IMR-90 (cell line): ENCODE measurements around the gene EHD4. TPM values are rescaled to one million over a fixed set of nuclear protein-coding genes. Genes with fewer than 3 reads are reported as not detected.

Experiments
- ATAC-seq: fragments of 200-7000 bp; cut with Tn5 transposase; 2 replicates; pipeline ENCODE4 v1.9.1; 2020; ENCODE audit warnings: low read depth, mild to moderate bottlenecking, moderate library complexity
- BruUV-seq: library from RNA; stranded (reverse); fragments of 400-500 nt; replicated peaks from 2 replicates; lab custom pipeline; 2021; lab: Mats Ljungman, UMichigan
- CTCF ChIA-PET: fragments of 300-600 bp; formaldehyde crosslinking; extraction: SDS; loops from one replicate; lab custom pipeline; 2021; ENCODE audit warnings: antibody characterized with exemption; lab: Yijun Ruan, JAX
- POLR2A ChIA-PET: fragments of 300-600 bp; sonication (Branson Sonifier 250); formaldehyde crosslinking; loops from one replicate; lab custom pipeline; 2022; ENCODE audit warnings: antibody characterized with exemption; ENCODE audit not compliant: unreplicated experiment; lab: Charles Lee
- DNase-seq: peaks from one replicate; pipeline ENCODE4 v3.0.0; 2013
- H2AFZ ChIP-seq: replicated peaks from 2 replicates; pipeline ENCODE3; 2013; ENCODE audit warnings: low read length, mild to moderate bottlenecking; ENCODE audit not compliant: poor library complexity
- H2AK5ac ChIP-seq: 2 replicates; pipeline ENCODE4 v1.6.1; 2013; ENCODE audit warnings: low read depth, low read length, inconsistent platforms
- H2AK9ac ChIP-seq: replicated peaks from 2 replicates; pipeline ENCODE3; 2013; ENCODE audit warnings: mild to moderate bottlenecking, low read depth, low read length, moderate library complexity; ENCODE audit not compliant: poor library complexity
- H2BK120ac ChIP-seq: 2 replicates; pipeline ENCODE4 v1.6.1; 2013; ENCODE audit warnings: low read depth, low read length, inconsistent platforms
- H2BK15ac ChIP-seq: 3 replicates; pipeline ENCODE4 v1.6.1; 2013; ENCODE audit warnings: low read depth, low read length, inconsistent platforms
- H2BK20ac ChIP-seq: 2 replicates; pipeline ENCODE4 v1.6.1; 2013; ENCODE audit warnings: low read depth, mild to moderate bottlenecking, inconsistent platforms, low read length, moderate library complexity
- H2BK5ac ChIP-seq: 2 replicates; pipeline ENCODE4 v1.6.1; 2013; ENCODE audit warnings: mild to moderate bottlenecking, low read depth, low read length, inconsistent platforms; ENCODE audit not compliant: poor library complexity, severe bottlenecking
- H3K14ac ChIP-seq: replicated peaks from 2 replicates; pipeline ENCODE4 v1.6.1; 2013; ENCODE audit warnings: low read depth, low read length, inconsistent platforms
- H3K18ac ChIP-seq: 2 replicates; pipeline ENCODE4 v1.6.1; 2013; ENCODE audit warnings: low read depth, low read length, control low read depth
- H3K23ac ChIP-seq: 2 replicates; pipeline ENCODE4 v1.6.1; 2013; ENCODE audit warnings: low read depth, low read length, inconsistent platforms
- H3K27ac ChIP-seq: 2 replicates; pipeline ENCODE4 v1.5.1; 2013; ENCODE audit warnings: mild to moderate bottlenecking, control low read depth, low read length; ENCODE audit not compliant: insufficient read depth
- H3K27me3 ChIP-seq: 2 replicates; pipeline ENCODE4 v1.6.1; 2013; ENCODE audit warnings: low read length; ENCODE audit not compliant: control insufficient read depth, insufficient read depth
- H3K36me3 ChIP-seq: 2 replicates; pipeline ENCODE4 v1.6.1; 2013; ENCODE audit warnings: low read length, mixed read lengths; ENCODE audit not compliant: control insufficient read depth, insufficient read depth
- H3K4ac ChIP-seq: 2 replicates; pipeline ENCODE4 v1.6.1; 2013; ENCODE audit warnings: low read depth, low read length, inconsistent platforms
- H3K4me1 ChIP-seq: 2 replicates; pipeline ENCODE4 v1.6.1; 2013; ENCODE audit warnings: low read length, mixed read lengths; ENCODE audit not compliant: control insufficient read depth, insufficient read depth
- H3K4me2 ChIP-seq: 2 replicates; pipeline ENCODE4 v1.6.1; 2013; ENCODE audit warnings: low read depth, mild to moderate bottlenecking, control low read depth, low read length, moderate library complexity
- H3K4me3 ChIP-seq: 2 replicates; pipeline ENCODE4 v1.5.1; 2013; ENCODE audit warnings: low read depth, mild to moderate bottlenecking, control low read depth, low read length, moderate library complexity; ENCODE audit not compliant: insufficient read depth
- H3K56ac ChIP-seq: 2 replicates; pipeline ENCODE4 v1.6.1; 2013; ENCODE audit warnings: low read length, inconsistent platforms; ENCODE audit not compliant: insufficient read depth; ENCODE audit errors: extremely low read depth
- H3K79me1 ChIP-seq, 2 experiments: 2 replicates each; pipeline ENCODE4 v1.6.1; 2013; ENCODE audit warnings: low read length in 2 of 2, inconsistent platforms in 1 of 2, low read depth in 1 of 2
- H3K9ac ChIP-seq: 2 replicates; pipeline ENCODE4 v1.6.1; 2013; ENCODE audit warnings: low read depth, low read length, control low read depth
- H3K9me1 ChIP-seq: 2 replicates; pipeline ENCODE4 v1.6.1; 2013; ENCODE audit warnings: low read length, inconsistent platforms; ENCODE audit not compliant: insufficient read depth
- H3K9me3 ChIP-seq: 2 replicates; pipeline ENCODE4 v1.6.1; 2013; ENCODE audit warnings: low read length; ENCODE audit not compliant: control insufficient read depth, insufficient read depth
- H4K20me1 ChIP-seq: 2 replicates; pipeline ENCODE4 v1.6.1; 2013; ENCODE audit warnings: low read length, inconsistent platforms; ENCODE audit not compliant: insufficient read depth
- H4K5ac ChIP-seq: 2 replicates; pipeline ENCODE4 v1.6.1; 2013; ENCODE audit warnings: mild to moderate bottlenecking, low read depth, low read length, control low read depth
- H4K8ac ChIP-seq, 2 experiments: 2 replicates each; pipeline ENCODE4 v1.6.1; 2013; ENCODE audit warnings: low read depth in 2 of 2, low read length in 2 of 2, control low read depth in 1 of 2, inconsistent platforms in 1 of 2
- H4K91ac ChIP-seq: 2 replicates; pipeline ENCODE4 v1.6.1; 2013; ENCODE audit warnings: low read depth, low read length, inconsistent platforms; ENCODE audit not compliant: insufficient read depth
- BHLHE40 ChIP-seq: fragments of 150-350 bp; IDR thresholded peaks from 2 replicates; pipeline ENCODE4 v1.6.1; 2016; ENCODE audit warnings: mild to moderate bottlenecking, low read depth, low read length
- CEBPB ChIP-seq: IDR thresholded peaks from 2 replicates; pipeline ENCODE4 v1.6.1; 2012; ENCODE audit warnings: low read depth, low read length, improper control_type of control experiment
- CHD1 ChIP-seq: IDR thresholded peaks from 2 replicates; pipeline ENCODE4 v1.6.1; 2012; ENCODE audit warnings: low read depth, low read length, improper control_type of control experiment
- FOS ChIP-seq: fragments of 150-350 bp; IDR thresholded peaks from 2 replicates; pipeline ENCODE4 v1.6.1; 2016; ENCODE audit warnings: low read depth, low read length
- MAFK ChIP-seq: IDR thresholded peaks from 2 replicates; pipeline ENCODE4 v1.6.1; 2012; ENCODE audit warnings: low read depth, low read length, improper control_type of control experiment
- MAZ ChIP-seq: IDR thresholded peaks from 2 replicates; pipeline ENCODE4 v1.6.1; 2012; ENCODE audit warnings: low read depth, mild to moderate bottlenecking, low read length, improper control_type of control experiment, moderate library complexity, borderline replicate concordance
- MXI1 ChIP-seq: IDR thresholded peaks from 2 replicates; pipeline ENCODE4 v1.6.1; 2012; ENCODE audit warnings: low read depth, mild to moderate bottlenecking, low read length, moderate library complexity, borderline replicate concordance
- NFE2L2 ChIP-seq: fragments of 150-350 bp; IDR thresholded peaks from 2 replicates; pipeline ENCODE4 v1.6.1; 2016; ENCODE audit warnings: low read depth, mild to moderate bottlenecking, low read length
- POLR2A ChIP-seq: IDR thresholded peaks from 2 replicates; pipeline ENCODE4 v1.6.1; 2012; ENCODE audit warnings: mild to moderate bottlenecking, low read depth, low read length
- RAD21 ChIP-seq: IDR thresholded peaks from 2 replicates; pipeline ENCODE4 v1.6.1; 2012; ENCODE audit warnings: low read length, improper control_type of control experiment
- RCOR1 ChIP-seq: IDR thresholded peaks from 2 replicates; pipeline ENCODE4 v1.6.1; 2012; ENCODE audit warnings: mild to moderate bottlenecking, low read length, improper control_type of control experiment; ENCODE audit not compliant: insufficient replicate concordance
- RFX5 ChIP-seq: IDR thresholded peaks from 2 replicates; pipeline ENCODE4 v1.8.0; 2012; ENCODE audit warnings: low read depth, mild to moderate bottlenecking, low read length, moderate library complexity
- SMC3 ChIP-seq: fragments of 150-350 bp; IDR thresholded peaks from 2 replicates; pipeline ENCODE4 v1.6.1; 2016; ENCODE audit warnings: low read depth, mild to moderate bottlenecking, antibody characterized with exemption, low read length, moderate library complexity
- WGBS, 2 experiments: methylation state at CpG; one replicate each; pipeline versions ENCODE4 v1.1.5 to v1.1.7; 2013; ENCODE audit warnings: missing lambda C conversion rate in 2 of 2; ENCODE audit not compliant: insufficient read length in 1 of 2; ENCODE audit errors: extremely low coverage in 2 of 2; 5-methylcytosine and 5-hydroxymethylcytosine counted together
- dilution Hi-C: fragments of 300-500 bp; cut with HindIII; formaldehyde crosslinking; loops from one replicate; pipeline ENCODE4 v1.14.3; 2018; ENCODE audit warnings: low sequenced_read_pairs; ENCODE audit not compliant: unreplicated experiment
- in situ Hi-C: fragments of 300-500 bp; cut with MboI; formaldehyde crosslinking; loops from 3 replicates; pipeline ENCODE4 v1.14.3; 2019; ENCODE audit warnings: low sequenced_read_pairs, inconsistent platforms, mixed read lengths
- intact Hi-C: fragments of 100-400 bp; cut with micrococcal nuclease; formaldehyde crosslinking; loops from 2 replicates; pipeline ENCODE4 v1.10.0; 2022
- polyA plus RNA-seq, 3 experiments: library from polyadenylated mRNA; depleted of rRNA; stranded (reverse); fragments of >200 nt; gene quantifications; 2 replicates each; pipeline ENCODE4 v1.2.3, GENCODE V29; 2012; ENCODE audit warnings: low replicate concordance in 1 of 3
- total RNA-seq: library from RNA; depleted of rRNA; stranded (reverse); fragments of >200 nt; gene quantifications from 2 replicates; pipeline ENCODE4 v1.2.3, GENCODE V29; 2012
- TF ChIP-seq, protein P1 (sequence below): conservative IDR thresholded peaks from 2 replicates; pipeline ENCODE4 v1.5.1; 2012; ENCODE audit warnings: mild to moderate bottlenecking, low read depth, low read length, improper control_type of control experiment
- TF ChIP-seq, protein P2 (sequence below): fragments of 150-350 bp; IDR thresholded peaks from 2 replicates; pipeline ENCODE4 v1.6.1; 2017; ENCODE audit warnings: mild to moderate bottlenecking, antibody characterized with exemption, low read length, low read depth
- TF ChIP-seq, protein P3 (sequence below): fragments of 150-350 bp; IDR thresholded peaks from 2 replicates; pipeline ENCODE4 v1.6.1; 2016; ENCODE audit warnings: low read depth, mild to moderate bottlenecking, low read length, moderate library complexity, borderline replicate concordance

EHD4 gene
- total and polyA plus RNA-seq, 2 of the 4 experiments (the other 2 are of a cell fraction), result 21.0 to 29.0 TPM

DNA sequence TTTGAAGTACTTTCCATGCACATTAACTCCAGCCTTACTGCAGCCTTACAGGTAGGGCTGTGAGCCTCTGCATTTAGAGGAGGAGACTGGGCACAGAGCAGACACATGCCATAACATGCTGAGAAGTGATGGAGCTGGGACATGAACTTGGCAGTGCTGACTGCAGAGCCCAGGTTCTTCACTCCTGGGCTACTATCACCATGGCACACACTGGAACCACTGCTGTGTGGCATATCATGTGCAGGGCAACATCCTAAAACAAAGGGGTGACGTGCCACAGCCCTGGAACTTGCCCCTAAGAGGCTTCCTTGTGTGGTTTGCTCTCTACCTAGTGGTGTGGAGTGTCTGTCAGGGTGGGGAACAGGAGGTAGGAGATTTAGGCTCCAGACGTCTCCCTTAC is 25.4 kb downstream of the EHD4 start:
- 0 out of 2 replicates have a peak overlapping the region, but pooled peaks have one; percentile 11 for H4K5ac ChIP-seq
- H4K20me1 ChIP-seq, result no peaks in the 10 kb centered on the region
- H3K79me1 ChIP-seq, result peaks cover 44 to 84% of the 10 kb centered on the region in 2 experiments
- no peak overlapping the region for H3K27ac ChIP-seq
- no peak overlapping the region for H3K4me3 ChIP-seq
- no peak overlapping the region for H3K56ac ChIP-seq
- peak overlapping the region; percentile 55 for H2AK9ac ChIP-seq
- no peaks in the 10 kb centered on the region for H3K36me3 ChIP-seq
- WGBS, 2 experiments, result no CpG with 5 or more reads among the region's 2 CpGs
- H4K8ac ChIP-seq, result peak overlapping the region in 1 of 2 experiments; percentile 58; a peak in 2 of 4 replicates
- ChIA-PET POLR2A (no interaction called here), CTCF (no interaction called here)
- no peak overlapping the region for H2AFZ ChIP-seq
- peak overlapping the region; percentile 47 for H2AK5ac ChIP-seq
- H3K23ac ChIP-seq, result peak overlapping the region; percentile 76
- H3K4me2 ChIP-seq, result no peak overlapping the region
- H4K91ac ChIP-seq, result peak overlapping the region; percentile 31; the same call in 1 of the 2 replicates
- intact Hi-C loops (no loop called here), in situ Hi-C loops (no loop called here), dilution Hi-C loops (no loop called here)
- no peak overlapping the region for H3K18ac ChIP-seq
- H3K4me1 ChIP-seq, result peaks cover 47% of the 10 kb centered on the region
- no peak overlapping the region for H2BK15ac ChIP-seq
- H2BK5ac ChIP-seq, result peak overlapping the region; percentile 10
- no TSS peak for BruUV-seq
- H2BK120ac ChIP-seq, result peak overlapping the region; percentile 41
- TF ChIP-seq MAFK, result no peak
- TF ChIP-seq RFX5, result no peak
- no peak for TF ChIP-seq RCOR1
- TF ChIP-seq FOS, result no peak
- TF ChIP-seq MAZ, result no peak
- TF ChIP-seq SMC3, result no peak
- TF ChIP-seq, protein P1, sequence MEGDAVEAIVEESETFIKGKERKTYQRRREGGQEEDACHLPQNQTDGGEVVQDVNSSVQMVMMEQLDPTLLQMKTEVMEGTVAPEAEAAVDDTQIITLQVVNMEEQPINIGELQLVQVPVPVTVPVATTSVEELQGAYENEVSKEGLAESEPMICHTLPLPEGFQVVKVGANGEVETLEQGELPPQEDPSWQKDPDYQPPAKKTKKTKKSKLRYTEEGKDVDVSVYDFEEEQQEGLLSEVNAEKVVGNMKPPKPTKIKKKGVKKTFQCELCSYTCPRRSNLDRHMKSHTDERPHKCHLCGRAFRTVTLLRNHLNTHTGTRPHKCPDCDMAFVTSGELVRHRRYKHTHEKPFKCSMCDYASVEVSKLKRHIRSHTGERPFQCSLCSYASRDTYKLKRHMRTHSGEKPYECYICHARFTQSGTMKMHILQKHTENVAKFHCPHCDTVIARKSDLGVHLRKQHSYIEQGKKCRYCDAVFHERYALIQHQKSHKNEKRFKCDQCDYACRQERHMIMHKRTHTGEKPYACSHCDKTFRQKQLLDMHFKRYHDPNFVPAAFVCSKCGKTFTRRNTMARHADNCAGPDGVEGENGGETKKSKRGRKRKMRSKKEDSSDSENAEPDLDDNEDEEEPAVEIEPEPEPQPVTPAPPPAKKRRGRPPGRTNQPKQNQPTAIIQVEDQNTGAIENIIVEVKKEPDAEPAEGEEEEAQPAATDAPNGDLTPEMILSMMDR, result no peak
- TF ChIP-seq POLR2A, result no peak
- TF ChIP-seq, protein P2, sequence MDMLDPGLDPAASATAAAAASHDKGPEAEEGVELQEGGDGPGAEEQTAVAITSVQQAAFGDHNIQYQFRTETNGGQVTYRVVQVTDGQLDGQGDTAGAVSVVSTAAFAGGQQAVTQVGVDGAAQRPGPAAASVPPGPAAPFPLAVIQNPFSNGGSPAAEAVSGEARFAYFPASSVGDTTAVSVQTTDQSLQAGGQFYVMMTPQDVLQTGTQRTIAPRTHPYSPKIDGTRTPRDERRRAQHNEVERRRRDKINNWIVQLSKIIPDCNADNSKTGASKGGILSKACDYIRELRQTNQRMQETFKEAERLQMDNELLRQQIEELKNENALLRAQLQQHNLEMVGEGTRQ, result no peak
- TF ChIP-seq, protein P3, sequence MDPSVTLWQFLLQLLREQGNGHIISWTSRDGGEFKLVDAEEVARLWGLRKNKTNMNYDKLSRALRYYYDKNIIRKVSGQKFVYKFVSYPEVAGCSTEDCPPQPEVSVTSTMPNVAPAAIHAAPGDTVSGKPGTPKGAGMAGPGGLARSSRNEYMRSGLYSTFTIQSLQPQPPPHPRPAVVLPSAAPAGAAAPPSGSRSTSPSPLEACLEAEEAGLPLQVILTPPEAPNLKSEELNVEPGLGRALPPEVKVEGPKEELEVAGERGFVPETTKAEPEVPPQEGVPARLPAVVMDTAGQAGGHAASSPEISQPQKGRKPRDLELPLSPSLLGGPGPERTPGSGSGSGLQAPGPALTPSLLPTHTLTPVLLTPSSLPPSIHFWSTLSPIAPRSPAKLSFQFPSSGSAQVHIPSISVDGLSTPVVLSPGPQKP, result no peak
- TF ChIP-seq RAD21, result no peak
- TF ChIP-seq CEBPB, result no peak
- TF ChIP-seq BHLHE40, result no peak
- no peak for TF ChIP-seq MXI1
- TF ChIP-seq NFE2L2, result no peak
- TF ChIP-seq CHD1, result no peak
- ATAC-seq, result no peak
- DNase-seq, result no peak
- no peaks in the 10 kb centered on the region for H3K9me3 ChIP-seq
- peak overlapping the region; percentile 82 for H3K4ac ChIP-seq
- peaks cover 48% of the 10 kb centered on the region for H3K9me1 ChIP-seq
- H3K14ac ChIP-seq, result peak overlapping the region; percentile 50; the same call in 1 of the 2 replicates
- H3K9ac ChIP-seq, result no peak overlapping the region; the same call in 1 of the 2 replicates
- peak overlapping the region; percentile 36 for H2BK20ac ChIP-seq
- H3K27me3 ChIP-seq, result no peaks in the 10 kb centered on the region
